ENCODE results near the gene GASK1A.

The GASK1A gene

GRCh38 chr3:42983927-42984326 is 4.8 kb downstream of the GASK1A start:
- no peak for DNase-seq

DNA sequence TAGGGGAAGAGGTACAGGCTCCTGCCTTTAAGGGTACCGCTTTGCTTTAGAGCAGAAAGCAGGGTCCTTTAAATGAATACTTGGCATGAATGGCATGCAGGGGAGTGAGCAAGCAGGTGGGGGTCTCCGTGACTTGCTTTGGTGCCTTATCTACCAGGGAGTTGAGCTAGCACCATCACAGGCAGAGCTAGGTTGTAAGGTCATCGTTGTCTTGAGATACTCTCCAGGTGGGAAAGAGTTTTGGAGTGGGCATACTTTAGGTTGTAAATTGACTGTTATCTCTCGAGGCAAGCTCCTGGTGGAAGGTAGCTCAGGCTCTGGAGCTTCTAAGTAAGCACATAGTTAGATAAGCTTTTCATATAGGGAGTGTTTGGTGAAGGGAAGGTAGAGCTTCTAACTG is 5.6 kb downstream of the GASK1A start:
- DNase-seq = no peak

DNA sequence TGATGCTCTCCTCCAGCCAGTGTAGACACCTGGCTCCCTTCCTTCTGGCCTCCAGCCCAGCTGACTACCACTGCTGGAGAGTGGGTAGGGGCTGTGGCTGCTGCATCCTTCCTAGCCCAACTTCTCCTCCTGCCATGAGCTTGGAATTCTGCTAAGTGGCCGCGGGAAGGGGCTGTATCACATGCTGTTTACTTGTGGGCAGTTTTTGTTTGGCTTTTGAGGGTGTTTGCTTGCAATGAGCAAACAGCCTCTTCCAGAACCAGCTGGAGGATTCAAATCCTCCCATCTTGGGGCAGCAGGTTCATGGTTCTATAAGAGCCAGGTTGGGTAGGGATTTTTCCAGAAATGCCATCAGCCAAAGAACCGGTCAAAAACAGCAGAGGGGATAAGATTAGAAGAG is 9.0 kb downstream of the GASK1A start:
- no peak for DNase-seq

DNA sequence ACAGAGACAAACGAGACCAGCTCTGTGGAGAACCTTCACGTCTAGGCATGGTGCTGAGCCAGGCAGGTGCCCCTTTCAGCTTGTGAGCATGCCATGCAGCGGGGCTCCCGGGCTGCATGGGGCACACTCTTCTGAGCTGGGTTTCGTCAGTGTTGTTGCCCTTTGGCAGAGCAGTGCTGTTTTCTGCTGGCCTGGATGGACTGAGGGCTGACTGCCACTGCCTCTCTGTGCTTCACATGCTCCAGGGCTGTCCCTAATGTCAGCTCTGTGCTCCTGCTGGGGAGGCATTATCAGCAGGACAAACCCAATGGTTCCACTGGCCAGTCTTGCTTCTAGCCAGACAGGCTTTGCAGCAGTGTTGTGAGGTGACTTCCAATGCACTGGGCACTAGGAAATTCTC is 9.5 kb downstream of the GASK1A start:
- DNase-seq = no peak

DNA sequence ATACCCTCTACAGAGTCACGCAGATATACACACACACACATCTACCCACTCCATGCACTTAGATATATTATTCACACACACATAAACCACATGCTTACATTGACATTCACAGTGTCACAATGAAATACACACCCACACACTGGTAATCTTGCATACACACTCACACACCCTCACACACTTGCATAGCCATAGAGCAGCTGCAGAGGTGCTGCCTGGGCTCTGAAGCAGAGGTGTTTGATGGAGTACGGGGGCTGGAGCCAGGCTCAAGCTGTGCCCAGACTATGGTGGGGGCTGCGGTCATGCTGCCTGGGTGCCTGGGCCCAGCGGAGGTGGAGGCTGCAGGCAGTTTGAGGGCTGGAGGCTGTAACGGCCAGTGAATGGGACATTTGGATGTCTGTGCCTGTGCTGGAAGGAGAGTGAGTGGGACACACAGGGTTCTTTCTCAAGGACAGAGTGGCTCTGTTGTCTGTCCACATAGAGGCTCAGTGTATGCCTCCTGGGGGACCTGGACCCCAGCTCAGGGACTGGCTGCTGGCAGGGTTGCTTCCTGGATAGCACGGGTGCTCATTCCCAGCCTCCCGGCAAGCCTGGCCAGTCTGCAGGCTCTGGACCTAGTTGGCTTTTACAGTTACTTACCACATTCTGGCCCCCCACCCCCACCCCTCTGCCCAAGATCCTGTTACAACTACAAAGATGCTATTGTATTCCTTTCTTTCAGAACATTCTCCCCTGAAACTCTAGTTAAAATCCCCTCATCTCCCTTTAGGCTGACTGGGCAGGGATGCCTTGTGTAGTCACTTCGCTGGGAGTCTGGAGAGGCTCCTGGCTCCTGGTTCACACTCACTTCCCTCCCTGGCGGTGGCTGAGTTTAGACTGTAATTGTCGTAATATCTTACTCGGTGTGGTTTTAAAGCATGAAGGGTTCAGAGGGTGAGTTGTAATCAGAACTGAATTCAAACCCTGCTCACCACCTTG is 12.5 kb downstream of the GASK1A start:
- DNase-seq = no peak

DNA sequence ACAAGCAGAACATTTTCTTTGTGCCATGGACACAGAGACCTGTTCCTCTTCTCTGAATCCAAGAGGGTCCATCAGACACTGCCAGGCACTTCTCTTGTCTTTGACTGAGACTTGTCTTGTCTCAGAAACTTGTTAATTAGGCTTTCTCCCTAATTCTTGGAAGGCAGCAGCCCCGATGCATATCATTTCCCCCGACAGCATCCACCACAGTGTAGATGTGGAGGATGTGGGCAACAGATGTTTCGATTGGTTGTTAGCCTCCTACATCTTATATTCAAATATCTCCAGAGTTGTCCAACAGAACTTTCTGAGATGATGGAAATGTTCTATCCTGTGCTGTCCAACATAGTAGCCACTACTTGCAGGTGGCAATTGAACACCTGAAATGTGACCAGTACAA is 15.5 kb downstream of the GASK1A start:
- DNase-seq = no peak

DNA sequence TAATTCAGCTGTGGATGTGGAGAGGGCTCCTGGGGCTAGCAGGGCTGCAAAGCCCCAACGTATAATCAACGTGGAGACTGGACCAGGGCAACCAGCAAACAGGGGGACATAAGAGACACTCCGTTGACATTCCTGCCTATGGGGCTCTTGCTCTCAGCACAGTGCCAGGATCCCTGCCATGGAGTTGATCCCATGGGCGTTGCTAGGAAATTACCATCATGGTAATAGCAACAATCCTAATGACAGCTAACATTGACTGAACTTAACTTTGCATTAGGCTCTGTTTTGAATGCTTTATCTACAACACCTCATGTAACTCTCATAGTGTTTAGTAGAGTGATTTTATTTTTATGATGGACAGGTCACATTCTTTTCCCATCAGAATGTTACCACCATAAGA is 16.9 kb downstream of the GASK1A start:
- DNase-seq = no peak

- no peak for DNase-seq
These were observed 17.5 kb downstream of the GASK1A start for GRCh38 chr3:42996633-42997075.

- no peak for DNase-seq
These were observed 20.1 kb downstream of the GASK1A start for GRCh38 chr3:42999212-42999611.

DNA sequence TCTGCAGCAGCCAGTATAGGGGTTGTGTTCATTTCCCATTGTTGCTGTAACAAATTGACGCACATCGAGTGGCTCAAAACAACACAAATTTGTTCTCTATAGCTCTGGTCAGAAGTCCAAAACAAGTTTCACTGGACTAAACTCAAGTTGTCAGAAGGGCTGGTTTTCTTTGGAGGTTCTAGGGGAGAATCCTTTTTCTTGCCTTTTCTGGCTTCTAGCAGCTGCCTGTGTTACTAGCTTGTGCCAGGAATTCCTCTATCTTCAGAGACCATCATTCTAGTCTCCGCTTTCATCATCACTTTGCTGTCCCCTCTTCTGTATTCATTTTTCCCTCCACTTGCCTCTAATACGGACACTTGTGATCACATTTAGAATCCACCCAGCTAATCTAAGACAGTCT is 20.5 kb downstream of the GASK1A start:
- DNase-seq = no peak

DNA sequence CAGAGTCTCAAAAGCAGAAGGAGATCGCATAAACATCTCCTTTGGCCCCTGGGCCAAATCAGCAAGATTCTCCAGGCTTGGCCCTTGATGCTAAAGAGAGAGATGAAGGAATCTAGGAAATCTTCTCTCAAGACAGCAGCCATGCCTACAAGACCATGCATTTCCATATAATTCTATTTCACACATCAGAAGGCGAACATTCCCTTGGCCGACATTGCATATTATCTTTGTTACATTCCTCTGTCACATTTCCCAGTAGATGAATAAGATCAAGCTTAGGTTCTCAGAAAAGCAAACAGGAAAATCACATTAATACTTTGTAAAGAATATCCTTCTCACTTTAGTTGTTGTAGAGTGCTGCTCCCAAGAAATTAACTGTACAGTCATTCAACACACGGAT is 21.3 kb downstream of the GASK1A start:
- no peak for DNase-seq

GRCh38 chr3:43001094-43001553 is 22.0 kb downstream of the GASK1A start:
- no peak for DNase-seq

GRCh38 chr3:43001556-43002121 is 22.5 kb downstream of the GASK1A start:
- DNase-seq = no peak

DNA sequence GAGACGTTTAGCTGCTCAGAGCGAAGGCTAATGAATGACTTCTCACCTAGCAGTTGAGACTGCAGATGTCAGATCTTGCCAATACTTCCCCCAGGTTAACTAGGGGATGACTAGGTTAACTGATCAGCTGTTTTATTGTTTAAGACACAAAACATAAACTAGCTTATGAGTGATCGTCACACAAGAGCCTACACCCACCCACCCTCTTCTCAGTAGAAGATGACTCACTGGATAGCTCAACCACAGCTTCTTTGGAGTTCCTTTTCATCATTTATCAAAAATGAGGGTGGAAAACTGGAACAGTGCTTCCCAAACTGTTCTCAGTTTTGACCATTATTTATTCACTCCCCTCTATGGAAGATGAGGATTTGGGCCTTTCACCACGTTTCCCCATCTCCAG is 25.2 kb downstream of the GASK1A start:
- DNase-seq = no peak

DNA sequence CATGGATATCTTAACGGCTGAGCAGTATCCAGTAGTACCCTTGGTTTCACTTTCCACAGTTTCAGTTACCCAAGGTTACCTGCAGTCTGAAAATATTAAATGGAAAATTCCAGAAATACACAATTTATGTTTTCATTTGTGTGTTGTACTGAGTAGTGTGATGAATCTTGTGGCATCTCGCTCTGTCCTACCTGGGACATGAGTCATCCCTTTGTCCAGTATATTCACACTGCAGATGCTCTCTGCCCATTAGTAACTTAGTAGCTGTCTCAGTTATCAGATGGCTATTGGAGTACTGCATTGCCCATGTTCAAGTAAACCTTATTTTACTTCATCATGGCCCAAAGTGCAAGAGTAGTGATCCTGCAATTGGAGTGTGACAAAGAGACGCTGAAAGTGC is 26.1 kb downstream of the GASK1A start:
- no peak for DNase-seq

DNA sequence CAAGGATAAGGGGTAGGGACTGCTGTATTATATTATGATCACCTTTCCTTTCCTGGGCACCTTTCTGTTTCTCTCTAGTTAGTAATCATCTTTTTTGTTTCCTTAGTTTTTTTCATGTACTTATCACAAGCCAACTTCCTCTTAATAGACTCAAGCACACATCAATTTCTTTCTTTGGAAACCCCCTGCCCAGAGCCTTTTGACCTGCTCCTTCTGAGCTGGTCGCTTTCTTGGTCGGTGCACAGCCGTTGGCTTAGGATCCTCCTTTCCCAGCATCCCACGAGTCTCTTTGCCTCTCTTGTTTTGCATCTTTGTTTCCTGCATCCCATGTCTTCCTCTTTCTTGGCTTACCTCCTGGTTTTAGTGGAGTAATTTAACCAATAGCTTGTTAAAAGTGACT is 26.9 kb downstream of the GASK1A start:
- DNase-seq = no peak

GRCh38 chr3:43006825-43007224 is 27.7 kb downstream of the GASK1A start:
- DNase-seq = no peak

- no peak for DNase-seq
These were observed 30.4 kb downstream of the GASK1A start for GRCh38 chr3:43009547-43009946.

DNA sequence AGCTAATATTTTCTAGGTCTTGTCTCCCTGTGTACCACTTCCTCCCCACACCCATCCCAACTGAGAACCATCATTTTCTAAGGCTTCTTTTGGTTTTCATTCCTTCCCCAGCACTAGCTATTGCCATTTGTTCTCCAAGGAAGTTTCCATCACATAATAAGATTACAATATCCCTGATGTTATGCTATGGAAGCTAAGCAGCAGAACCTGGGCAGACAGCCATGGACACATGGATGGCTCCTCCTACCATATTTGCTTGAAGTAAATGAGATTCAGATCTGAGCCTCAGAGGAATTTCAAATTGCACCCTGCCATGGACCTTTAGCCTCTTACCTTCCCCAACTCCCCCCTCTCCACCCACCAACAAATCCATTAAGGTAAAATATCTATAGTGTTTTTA is 31.5 kb downstream of the GASK1A start:
- no peak for DNase-seq

- DNase-seq = no peak
These were observed 32.5 kb downstream of the GASK1A start for GRCh38 chr3:43011638-43012037.

GRCh38 chr3:43012174-43012573 is 33.1 kb downstream of the GASK1A start:
- no peak for DNase-seq

DNA sequence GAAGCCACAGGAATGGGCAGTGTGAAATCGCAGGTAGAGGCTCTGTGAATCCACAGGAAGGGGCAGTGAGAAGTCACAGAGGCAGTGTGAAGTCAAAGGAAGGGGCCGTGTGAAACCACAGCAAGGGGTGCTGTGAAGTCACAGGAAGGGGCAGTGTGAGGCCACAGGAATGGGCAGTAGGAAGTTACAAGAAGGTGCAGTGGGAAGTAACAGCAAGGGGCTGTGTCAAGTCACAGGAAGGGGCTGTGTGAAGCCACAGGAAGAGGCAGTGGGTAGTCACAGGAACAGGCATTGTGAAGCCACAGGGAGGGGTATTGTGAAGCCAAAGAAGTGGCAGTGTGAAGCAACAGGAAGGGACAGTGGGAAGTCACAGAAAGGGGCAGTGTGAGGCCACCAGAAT is 34.1 kb downstream of the GASK1A start:
- no peak for DNase-seq

DNA sequence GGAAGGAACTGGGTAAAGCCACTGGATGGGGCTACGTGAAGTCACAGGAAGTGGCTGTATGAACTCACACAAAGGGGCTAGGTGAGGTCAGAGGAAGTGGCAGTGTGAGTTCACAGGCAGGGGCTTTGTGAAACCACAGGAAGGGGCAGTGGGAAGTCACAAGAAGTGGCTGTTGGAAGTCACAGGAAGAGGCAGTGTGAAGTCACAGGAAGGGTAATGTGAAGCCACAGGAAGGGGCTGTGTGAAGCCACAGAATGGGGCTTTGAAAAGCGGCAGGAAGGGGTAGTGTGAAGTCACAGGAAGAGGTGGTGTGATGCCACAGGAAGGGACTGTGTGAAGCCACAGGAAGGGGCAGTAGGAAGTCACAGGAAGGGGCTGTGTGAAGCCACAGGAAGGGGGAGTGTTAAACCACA is 34.6 kb downstream of the GASK1A start:
- no peak for DNase-seq

GRCh38 chr3:43014241-43014640 is 35.1 kb downstream of the GASK1A start:
- no peak for DNase-seq

Measured in DMS 273 treated with DMSO at 0.1 percent for 48 hours (cell line).